HEK293 (cell line): Measurements from ENCODE around the gene ABHD17A.

Experiments
- CTCF ChIA-PET: fragments of 350-600 bp; formaldehyde crosslinking; extraction: SDS; loops from one replicate; lab custom pipeline; 2021; ENCODE audit warnings: antibody characterized with exemption; lab: Yijun Ruan, JAX
- POLR2A ChIA-PET: fragments of 300-600 bp; formaldehyde crosslinking; extraction: SDS; loops from one replicate; lab custom pipeline; 2020; ENCODE audit warnings: antibody characterized with exemption, inconsistent platforms; lab: Yijun Ruan, JAX
- H3K27ac ChIP-seq: fragments of 200-500 bp; sonication (Bioruptor generic); 2 replicates; pipeline ENCODE4 v1.5.1; 2014; ENCODE audit warnings: low read depth, low read length, control low read depth, inconsistent platforms; ENCODE audit errors: extremely low read depth
- H3K36me3 ChIP-seq, 2 experiments: fragments of 200-500 bp in 1 of 2; sonication (Bioruptor generic) in 1 of 2; 1 replicate in 1 of 2; 2 replicates in 1 of 2; pipeline ENCODE4 v1.5.1; 2014 to 2017; ENCODE audit warnings: inconsistent platforms in 2 of 2, low read length in 2 of 2; ENCODE audit not compliant: control insufficient read depth in 2 of 2, insufficient read depth in 1 of 2
- H3K4me1 ChIP-seq: fragments of 200-500 bp; sonication (Bioruptor generic); 2 replicates; pipeline ENCODE4 v1.5.1; 2014; ENCODE audit warnings: mild to moderate bottlenecking, low read length, inconsistent platforms; ENCODE audit not compliant: control insufficient read depth, insufficient read depth
- H3K4me3 ChIP-seq: 2 replicates; pipeline ENCODE4 v1.5.1; 2011; ENCODE audit warnings: low read depth, mild to moderate bottlenecking, control low read depth, low read length, moderate library complexity
- H3K9me3 ChIP-seq: fragments of 200-500 bp; sonication (Bioruptor generic); 2 replicates; pipeline ENCODE4 v1.5.1; 2014; ENCODE audit warnings: low read depth, low read length, inconsistent platforms; ENCODE audit not compliant: control insufficient read depth, insufficient read depth
- TSHZ1 ChIP-seq: fragments of 450-650 bp; formaldehyde crosslinking; IDR thresholded peaks from 2 replicates; pipeline ENCODE4 v1.5.1; 2016; ENCODE audit warnings: missing biosample characterization, missing genetic modification characterization, borderline replicate concordance
- YY2 ChIP-seq: fragments of 450-650 bp; formaldehyde crosslinking; IDR thresholded peaks from 2 replicates; pipeline ENCODE4 v1.5.1; 2016; ENCODE audit warnings: missing biosample characterization, missing genetic modification characterization
- ZBTB49 ChIP-seq: fragments of 450-650 bp; formaldehyde crosslinking; IDR thresholded peaks from 2 replicates; pipeline ENCODE4 v1.5.1; 2016; ENCODE audit warnings: missing biosample characterization, missing genetic modification characterization, low read depth
- ZNF112 ChIP-seq: fragments of 450-650 bp; formaldehyde crosslinking; IDR thresholded peaks from 2 replicates; pipeline ENCODE4 v1.5.0; 2017; ENCODE audit warnings: missing biosample characterization, missing genetic modification characterization
- ZNF114 ChIP-seq: fragments of 450-650 bp; formaldehyde crosslinking; IDR thresholded peaks from 2 replicates; pipeline ENCODE4 v1.5.0; 2017; ENCODE audit warnings: missing biosample characterization, missing genetic modification characterization
- ZNF121 ChIP-seq: fragments of 450-650 bp; formaldehyde crosslinking; IDR thresholded peaks from 2 replicates; pipeline ENCODE4 v1.5.1; 2016; ENCODE audit warnings: missing biosample characterization, missing genetic modification characterization
- ZNF140 ChIP-seq: fragments of 450-650 bp; formaldehyde crosslinking; IDR thresholded peaks from 2 replicates; pipeline ENCODE4 v1.5.1; 2016; ENCODE audit warnings: missing biosample characterization, missing genetic modification characterization
- ZNF221 ChIP-seq: fragments of 450-650 bp; formaldehyde crosslinking; IDR thresholded peaks from 2 replicates; pipeline ENCODE4 v1.5.1; 2017; ENCODE audit warnings: missing biosample characterization, missing genetic modification characterization, borderline replicate concordance
- ZNF274 ChIP-seq, 2 experiments: fragments of 200-500 bp in 1 of 2; fragments of 450-650 bp in 1 of 2; sonication (Bioruptor generic) in 1 of 2; formaldehyde crosslinking in 1 of 2; IDR thresholded peaks; 2 replicates each; pipeline versions ENCODE4 v1.5.1 to v1.6.1; 2014 to 2016; ENCODE audit warnings: borderline replicate concordance in 1 of 2, inconsistent platforms in 1 of 2, low read length in 1 of 2, missing biosample characterization in 1 of 2, missing genetic modification characterization in 1 of 2
- ZNF350 ChIP-seq: fragments of 450-650 bp; formaldehyde crosslinking; IDR thresholded peaks from 2 replicates; pipeline ENCODE4 v1.5.0; 2017; ENCODE audit warnings: missing biosample characterization, mild to moderate bottlenecking, missing genetic modification characterization
- ZNF354C ChIP-seq: fragments of 450-650 bp; formaldehyde crosslinking; IDR thresholded peaks from 2 replicates; pipeline ENCODE4 v1.5.1; 2016; ENCODE audit warnings: missing biosample characterization, missing genetic modification characterization, low read depth, borderline replicate concordance
- ZNF362 ChIP-seq: fragments of 450-650 bp; formaldehyde crosslinking; IDR thresholded peaks from 2 replicates; pipeline ENCODE4 v1.5.1; 2016; ENCODE audit warnings: missing biosample characterization, missing genetic modification characterization
- ZNF404 ChIP-seq: fragments of 450-650 bp; formaldehyde crosslinking; IDR thresholded peaks from 2 replicates; pipeline ENCODE4 v1.5.1; 2017; ENCODE audit warnings: missing biosample characterization, missing genetic modification characterization
- ZNF48 ChIP-seq: fragments of 450-650 bp; formaldehyde crosslinking; IDR thresholded peaks from 2 replicates; pipeline ENCODE4 v1.5.1; 2016; ENCODE audit warnings: missing biosample characterization, missing genetic modification characterization
- ZNF776 ChIP-seq: fragments of 450-650 bp; formaldehyde crosslinking; IDR thresholded peaks from 2 replicates; pipeline ENCODE4 v1.5.0; 2017; ENCODE audit warnings: missing biosample characterization, missing genetic modification characterization, borderline replicate concordance
- ZSCAN16 ChIP-seq: fragments of 450-650 bp; formaldehyde crosslinking; IDR thresholded peaks from 2 replicates; pipeline ENCODE4 v1.5.1; 2016; ENCODE audit warnings: missing biosample characterization, missing genetic modification characterization
- TF ChIP-seq, protein P1 (sequence below): sonication (generic); formaldehyde crosslinking; IDR thresholded peaks from 2 replicates; pipeline ENCODE4 v1.8.1; 2022; ENCODE audit warnings: mild to moderate bottlenecking, moderate library complexity, missing genetic modification reagents
- TF ChIP-seq, protein P2 (sequence below): fragments of 450-650 bp; formaldehyde crosslinking; IDR thresholded peaks from 2 replicates; pipeline ENCODE4 v1.5.1; 2016; ENCODE audit warnings: missing biosample characterization, missing genetic modification characterization
- TF ChIP-seq, protein P3 (sequence below): fragments of 450-650 bp; formaldehyde crosslinking; IDR thresholded peaks from 2 replicates; pipeline ENCODE4 v1.5.1; 2016; ENCODE audit warnings: missing biosample characterization, missing genetic modification characterization

The ABHD17A gene

DNA sequence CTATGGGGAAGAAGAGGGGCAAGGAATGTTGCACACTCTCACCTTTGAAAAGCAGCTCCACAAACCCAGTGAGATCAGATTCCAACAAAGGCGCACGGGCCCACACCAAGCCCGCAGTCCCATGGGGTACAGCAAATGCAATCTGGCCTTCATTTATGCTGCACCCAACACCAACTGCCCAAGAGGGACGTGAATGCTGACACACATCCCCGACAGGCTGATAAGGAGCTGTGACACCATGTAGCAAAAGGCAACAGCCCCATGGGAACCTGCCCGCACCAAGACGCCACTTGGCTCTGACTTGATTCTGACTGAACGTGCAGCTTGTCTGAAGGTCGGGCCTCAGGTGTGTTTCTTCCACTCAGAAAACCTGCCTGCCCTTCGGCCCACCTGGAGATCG lies 54.3 kb downstream of the ABHD17A start (continued):
- TF ChIP-seq TSHZ1 (tag by site-specific recombination) = no peak
- no peak for TF ChIP-seq ZNF354C (tag by site-specific recombination)
- no peak for TF ChIP-seq ZSCAN16
- no peak for TF ChIP-seq ZNF121 (tag by site-specific recombination)
- TF ChIP-seq, protein P1, sequence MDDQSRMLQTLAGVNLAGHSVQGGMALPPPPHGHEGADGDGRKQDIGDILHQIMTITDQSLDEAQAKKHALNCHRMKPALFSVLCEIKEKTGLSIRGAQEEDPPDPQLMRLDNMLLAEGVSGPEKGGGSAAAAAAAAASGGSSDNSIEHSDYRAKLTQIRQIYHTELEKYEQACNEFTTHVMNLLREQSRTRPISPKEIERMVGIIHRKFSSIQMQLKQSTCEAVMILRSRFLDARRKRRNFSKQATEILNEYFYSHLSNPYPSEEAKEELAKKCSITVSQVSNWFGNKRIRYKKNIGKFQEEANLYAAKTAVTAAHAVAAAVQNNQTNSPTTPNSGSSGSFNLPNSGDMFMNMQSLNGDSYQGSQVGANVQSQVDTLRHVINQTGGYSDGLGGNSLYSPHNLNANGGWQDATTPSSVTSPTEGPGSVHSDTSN (CRISPR knock-in tag) = no peak
- no peak for TF ChIP-seq ZNF274 (IDR thresholded peaks at IDR 0.05; ENCODE audit: low read length)
- no peak for TF ChIP-seq ZNF274 (tag by site-specific recombination; IDR thresholded peaks at IDR 0.05; ENCODE audit: borderline replicate concordance)
- no peak for TF ChIP-seq ZNF48 (tag by site-specific recombination)

GRCh38 chr19:1830568-1830967 lies 54.7 kb downstream of the ABHD17A start:
- no peak for TF ChIP-seq ZNF112 (tag by site-specific recombination)
- TF ChIP-seq ZNF140 (tag by site-specific recombination) = no peak
- no peak for TF ChIP-seq ZNF350 (tag by site-specific recombination)
- H3K4me3 ChIP-seq = no peak overlapping the region
- POLR2A ChIA-PET = no interaction called here

GRCh38 chr19:1829958-1830357 lies 55.3 kb downstream of the ABHD17A start:
- Histone ChIP-seq H3K27ac (no peak overlapping the region), H3K4me1 (no peaks in the 10 kb centered on the region), H3K9me3 (no peaks in the 10 kb centered on the region), H3K36me3 (peaks cover 7 to 35% of the 10 kb centered on the region in 2 experiments; a peak in 2 of 3 replicates), H3K4me3 (no peak overlapping the region)
- CTCF ChIA-PET = interaction anchor here (0.6 to 2.8 kb wide), 6 partner anchors 8 to 363 kb away, joined by 3 to 19 read pairs (median 4); no protein-coding TSS in a partner anchor
- POLR2A ChIA-PET = no interaction called here
- TF ChIP-seq ZNF776 (tag by site-specific recombination) = no peak
- TF ChIP-seq ZNF114 = no peak
- TF ChIP-seq ZNF221 = no peak
- no peak for TF ChIP-seq ZBTB49
- TF ChIP-seq ZNF404 = no peak
- no peak for TF ChIP-seq ZNF354C (tag by site-specific recombination)
- TF ChIP-seq, protein P1 (CRISPR knock-in tag) = no peak
- TF ChIP-seq, protein P2, sequence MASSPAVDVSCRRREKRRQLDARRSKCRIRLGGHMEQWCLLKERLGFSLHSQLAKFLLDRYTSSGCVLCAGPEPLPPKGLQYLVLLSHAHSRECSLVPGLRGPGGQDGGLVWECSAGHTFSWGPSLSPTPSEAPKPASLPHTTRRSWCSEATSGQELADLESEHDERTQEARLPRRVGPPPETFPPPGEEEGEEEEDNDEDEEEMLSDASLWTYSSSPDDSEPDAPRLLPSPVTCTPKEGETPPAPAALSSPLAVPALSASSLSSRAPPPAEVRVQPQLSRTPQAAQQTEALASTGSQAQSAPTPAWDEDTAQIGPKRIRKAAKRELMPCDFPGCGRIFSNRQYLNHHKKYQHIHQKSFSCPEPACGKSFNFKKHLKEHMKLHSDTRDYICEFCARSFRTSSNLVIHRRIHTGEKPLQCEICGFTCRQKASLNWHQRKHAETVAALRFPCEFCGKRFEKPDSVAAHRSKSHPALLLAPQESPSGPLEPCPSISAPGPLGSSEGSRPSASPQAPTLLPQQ (tag by site-specific recombination) = no peak
- no peak for TF ChIP-seq YY2
- TF ChIP-seq, protein P3, sequence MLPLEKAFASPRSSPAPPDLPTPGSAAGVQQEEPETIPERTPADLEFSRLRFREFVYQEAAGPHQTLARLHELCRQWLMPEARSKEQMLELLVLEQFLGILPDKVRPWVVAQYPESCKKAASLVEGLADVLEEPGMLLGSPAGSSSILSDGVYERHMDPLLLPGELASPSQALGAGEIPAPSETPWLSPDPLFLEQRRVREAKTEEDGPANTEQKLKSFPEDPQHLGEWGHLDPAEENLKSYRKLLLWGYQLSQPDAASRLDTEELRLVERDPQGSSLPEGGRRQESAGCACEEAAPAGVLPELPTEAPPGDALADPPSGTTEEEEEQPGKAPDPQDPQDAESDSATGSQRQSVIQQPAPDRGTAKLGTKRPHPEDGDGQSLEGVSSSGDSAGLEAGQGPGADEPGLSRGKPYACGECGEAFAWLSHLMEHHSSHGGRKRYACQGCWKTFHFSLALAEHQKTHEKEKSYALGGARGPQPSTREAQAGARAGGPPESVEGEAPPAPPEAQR = no peak
- TF ChIP-seq ZNF362 = no peak

More at GRCh38 chr19:1830568-1830967, 54.7 kb downstream of the ABHD17A start:
- H3K36me3 ChIP-seq = peaks cover 1 to 34% of the 10 kb centered on the region in 2 experiments; a peak in 2 of 3 replicates
- H3K27ac ChIP-seq = no peak overlapping the region
- H3K9me3 ChIP-seq = no peaks in the 10 kb centered on the region
- H3K4me1 ChIP-seq = no peaks in the 10 kb centered on the region
- CTCF ChIA-PET = interaction anchor here (0.8 to 2.8 kb wide), 5 partner anchors 7 to 364 kb away, joined by 3 to 19 read pairs (median 4); no protein-coding TSS in a partner anchor
